Measurements from ENCODE around the gene DSG4.

The DSG4 gene

GRCh38 chr18:31369478-31369877, 7.1 kb upstream of the DSG4 start:
- no peak for DNase-seq (ENCODE audit: extremely low read depth, low read depth)

GRCh38 chr18:31371989-31372388, 4.6 kb upstream of the DSG4 start:
- no peak for TF ChIP-seq CTCF (IDR thresholded peaks at IDR 0.05; ENCODE audit: low read depth, low read length)
- DNase-seq (ENCODE audit: extremely low read depth, low read depth) = no peak

More at GRCh38 chr18:31369478-31369877, 7.1 kb upstream of the DSG4 start:
- TF ChIP-seq CTCF (IDR thresholded peaks at IDR 0.05; ENCODE audit: low read depth, low read length) = no peak

- DNase-seq (ENCODE audit: extremely low read depth, low read depth) = no peak
- no peak for TF ChIP-seq CTCF (IDR thresholded peaks at IDR 0.05; ENCODE audit: low read depth, low read length)
These were observed 2.9 kb upstream of the DSG4 start for GRCh38 chr18:31373641-31374040.

- no peak for TF ChIP-seq CTCF (IDR thresholded peaks at IDR 0.05; ENCODE audit: low read depth, low read length)
These were observed 4.3 kb downstream of the DSG4 start for GRCh38 chr18:31380912-31381311.

GRCh38 chr18:31382107-31382506, 5.5 kb downstream of the DSG4 start:
- no peak for DNase-seq (ENCODE audit: extremely low read depth, low read depth)

More at GRCh38 chr18:31380912-31381311, 4.3 kb downstream of the DSG4 start:
- no peak for DNase-seq (ENCODE audit: extremely low read depth, low read depth)

GRCh38 chr18:31386741-31387140, 10.2 kb downstream of the DSG4 start:
- TF ChIP-seq CTCF (IDR thresholded peaks at IDR 0.05; ENCODE audit: low read depth, low read length) = no peak
- DNase-seq (ENCODE audit: extremely low read depth, low read depth) = no peak

More at GRCh38 chr18:31382107-31382506, 5.5 kb downstream of the DSG4 start:
- TF ChIP-seq CTCF (IDR thresholded peaks at IDR 0.05; ENCODE audit: low read depth, low read length) = no peak

GRCh38 chr18:31393286-31393685, 16.7 kb downstream of the DSG4 start:
- no peak for DNase-seq (ENCODE audit: extremely low read depth, low read depth)
- TF ChIP-seq CTCF (IDR thresholded peaks at IDR 0.05; ENCODE audit: low read depth, low read length) = no peak
